HT-29 (cell line): ENCODE results near the gene TGM2. TPM values are rescaled to one million over a fixed set of nuclear protein-coding genes. Genes with fewer than 3 reads are reported as not detected.

Source experiments
- DNase-seq: peaks from one replicate; pipeline ENCODE4 v3.0.0-alpha.2; 2015; ENCODE audit warnings: low spot score
- total RNA-seq: library from RNA; depleted of rRNA; stranded (reverse); fragments of >200 nt; shearing (Covaris generic); gene quantifications from 2 replicates; pipeline ENCODE4 v1.2.3, GENCODE V29; 2014

The TGM2 gene
- total RNA-seq, 1 experiment from 2014 or later = 253 TPM

- DNase-seq = no peak
These were observed 32.1 kb downstream of the TGM2 start for GRCh38 chr20:38132910-38133501.

DNA sequence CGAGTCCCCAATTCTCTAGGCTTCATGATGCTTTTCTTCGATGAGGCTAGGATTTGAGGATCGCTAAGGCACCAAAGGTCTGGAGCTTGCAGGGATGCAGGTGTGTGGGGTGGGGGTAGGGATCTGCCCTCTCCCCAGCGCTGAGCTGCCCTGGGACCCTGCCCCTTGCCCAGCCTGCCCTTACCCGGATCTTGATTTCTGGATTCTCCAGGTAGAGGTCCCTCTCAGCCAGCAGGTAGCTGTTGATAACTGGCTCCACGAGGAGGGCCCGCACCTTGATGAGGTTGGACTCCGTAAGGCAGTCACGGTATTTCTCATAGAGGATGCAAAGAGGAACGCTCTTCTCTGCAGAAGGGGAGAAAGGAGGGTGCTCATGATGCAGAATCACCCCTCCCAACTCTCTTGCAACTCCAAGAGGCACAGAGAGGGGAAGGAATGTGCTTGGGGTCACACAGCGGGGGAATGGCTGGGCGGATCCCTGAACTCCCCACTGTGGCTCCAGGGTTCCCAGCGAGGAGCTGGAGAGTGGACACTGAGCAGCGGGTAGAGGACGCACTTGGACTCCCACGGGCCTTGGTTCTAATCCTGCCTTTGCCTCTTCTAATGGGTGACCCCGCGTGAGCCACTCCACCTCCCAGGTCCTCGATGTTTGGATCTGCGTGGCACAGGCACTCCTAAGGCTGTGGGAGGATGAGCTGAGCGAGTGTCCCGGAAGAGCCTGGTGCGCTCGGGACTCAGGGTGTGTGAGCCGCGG lies 32.7 kb downstream of the TGM2 start:
- no peak for DNase-seq

DNA sequence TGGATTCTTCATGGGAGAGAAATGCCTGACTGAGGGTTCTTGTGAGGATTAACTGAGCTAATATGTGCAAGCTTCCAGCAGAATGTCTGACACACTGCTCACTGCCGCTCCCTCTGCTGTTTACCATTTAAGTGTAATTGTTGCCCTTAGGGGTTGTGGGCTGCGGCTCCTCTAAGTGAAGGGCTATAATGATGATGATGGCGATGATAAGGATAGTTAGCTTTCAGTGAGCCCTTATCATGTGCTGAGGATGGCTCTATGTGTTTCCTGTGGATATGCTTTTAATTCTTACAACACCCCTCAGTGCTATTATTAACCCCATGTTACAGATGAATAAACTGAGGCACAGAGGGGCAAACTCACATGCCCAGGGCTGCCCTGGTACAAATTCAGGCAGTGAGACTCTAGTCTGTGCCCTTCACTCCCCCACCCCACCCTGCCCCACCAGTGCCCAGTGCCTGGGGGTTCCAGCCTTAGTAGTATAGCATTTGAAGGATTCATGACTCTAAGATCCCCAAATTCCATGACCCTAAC lies 33.4 kb downstream of the TGM2 start:
- DNase-seq = no peak

- no peak for DNase-seq
These were observed 34.1 kb downstream of the TGM2 start for GRCh38 chr20:38130687-38131587.

DNA sequence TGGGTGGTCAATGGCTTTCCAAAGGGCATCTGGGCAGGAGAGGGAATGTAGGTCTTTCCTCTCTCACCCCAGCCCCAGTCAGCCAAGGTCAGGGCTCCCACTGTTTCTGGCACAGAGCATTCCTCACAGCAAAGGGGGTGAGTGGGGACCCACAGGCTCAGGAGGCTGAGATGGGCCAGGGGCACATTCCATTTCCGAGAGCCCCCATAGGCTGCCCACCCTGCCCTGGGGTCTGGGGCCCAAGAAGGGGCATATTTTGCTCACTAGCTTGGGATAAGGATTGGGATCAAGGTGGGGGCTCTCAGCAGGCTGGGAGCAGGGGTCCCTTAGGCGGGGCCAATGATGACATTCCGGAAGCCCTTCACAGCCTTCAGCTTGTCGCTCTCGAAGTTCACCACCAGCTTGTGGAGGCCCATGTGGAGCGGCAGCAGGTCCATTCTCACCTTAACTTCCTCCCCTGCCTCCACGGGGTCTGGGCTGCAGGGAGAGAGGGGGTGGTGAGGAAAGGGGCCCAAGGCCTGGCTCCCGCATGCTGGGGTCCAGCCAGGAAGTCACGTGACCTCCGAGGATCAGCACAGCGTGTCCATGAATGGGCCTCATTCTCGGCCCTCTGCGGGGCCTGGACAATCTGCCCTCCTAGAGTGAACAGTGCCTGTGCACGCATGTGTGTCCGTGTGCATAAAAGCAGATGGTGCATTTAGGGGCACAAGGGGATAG lies 35.0 kb downstream of the TGM2 start:
- DNase-seq = no peak

DNA sequence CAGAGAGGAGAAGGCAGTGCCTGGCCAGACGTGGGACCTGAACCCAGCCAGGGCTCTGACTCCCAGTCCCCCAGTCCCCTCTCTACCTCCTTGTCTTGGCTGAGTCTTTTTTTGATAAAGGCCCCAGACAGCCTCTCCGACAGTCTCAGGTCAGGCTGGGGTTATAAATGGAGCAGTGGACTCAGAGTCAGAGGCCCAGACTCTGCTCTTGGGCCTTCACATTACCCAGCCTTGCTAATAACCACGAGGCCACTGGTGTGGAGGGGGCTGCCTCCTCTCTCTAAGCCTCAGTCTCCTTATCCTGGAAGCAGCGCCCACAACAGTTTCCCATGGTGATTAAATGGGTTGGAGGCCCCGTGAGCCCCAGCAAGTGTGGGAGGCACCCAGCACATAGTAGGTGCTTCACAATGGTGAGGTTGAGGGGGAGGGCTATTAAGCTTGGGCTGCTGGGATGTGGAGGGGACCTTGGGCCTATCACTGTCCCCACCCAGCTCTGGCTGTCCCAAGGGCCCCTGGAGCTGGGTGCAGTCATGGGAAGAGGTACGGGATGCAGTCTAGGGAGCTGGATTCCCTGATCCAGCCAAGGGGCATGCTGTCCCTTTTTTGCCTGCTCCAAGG lies 35.7 kb downstream of the TGM2 start:
- no peak for DNase-seq

GRCh38 chr20:38128691-38129090 lies 36.4 kb downstream of the TGM2 start:
- no peak for DNase-seq

- no peak for DNase-seq
These were observed 37.0 kb downstream of the TGM2 start for GRCh38 chr20:38127920-38128528.

DNA sequence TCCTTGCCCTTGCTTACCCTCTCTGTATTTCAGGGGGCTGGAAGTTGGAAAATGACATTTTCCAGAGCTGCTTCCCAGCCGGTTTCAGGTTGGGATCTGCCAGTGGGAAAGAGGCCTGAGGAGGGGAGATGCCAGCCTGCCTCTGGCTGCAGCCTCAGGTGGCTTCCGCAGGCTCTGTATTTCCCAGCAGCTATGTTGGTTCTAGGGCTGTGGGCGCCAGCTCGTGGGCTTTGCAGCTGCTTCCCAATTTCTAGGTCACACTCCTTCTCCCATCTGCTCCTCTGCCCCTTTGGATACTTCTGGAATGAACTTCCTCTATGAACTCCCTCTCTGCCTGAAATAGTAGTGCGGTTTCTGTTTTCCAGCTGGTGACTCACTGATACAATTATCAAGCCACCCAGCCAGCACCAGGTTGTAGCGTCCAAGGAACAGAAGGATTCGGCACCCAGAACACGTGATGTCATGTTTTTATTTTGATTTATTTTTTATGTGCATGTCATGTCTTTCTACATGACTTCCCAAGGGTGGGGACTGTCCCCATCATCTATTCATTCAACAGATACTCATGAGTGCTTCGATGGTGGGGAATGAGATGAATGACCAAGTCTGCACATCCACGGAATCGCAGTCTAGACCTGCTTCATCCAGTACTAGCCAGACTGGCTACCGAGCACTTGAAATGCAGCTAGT lies 38.0 kb downstream of the TGM2 start:
- peak; percentile 91 for DNase-seq

- DNase-seq = peak; percentile 77
These were observed 38.7 kb downstream of the TGM2 start for GRCh38 chr20:38126146-38126921.

DNA sequence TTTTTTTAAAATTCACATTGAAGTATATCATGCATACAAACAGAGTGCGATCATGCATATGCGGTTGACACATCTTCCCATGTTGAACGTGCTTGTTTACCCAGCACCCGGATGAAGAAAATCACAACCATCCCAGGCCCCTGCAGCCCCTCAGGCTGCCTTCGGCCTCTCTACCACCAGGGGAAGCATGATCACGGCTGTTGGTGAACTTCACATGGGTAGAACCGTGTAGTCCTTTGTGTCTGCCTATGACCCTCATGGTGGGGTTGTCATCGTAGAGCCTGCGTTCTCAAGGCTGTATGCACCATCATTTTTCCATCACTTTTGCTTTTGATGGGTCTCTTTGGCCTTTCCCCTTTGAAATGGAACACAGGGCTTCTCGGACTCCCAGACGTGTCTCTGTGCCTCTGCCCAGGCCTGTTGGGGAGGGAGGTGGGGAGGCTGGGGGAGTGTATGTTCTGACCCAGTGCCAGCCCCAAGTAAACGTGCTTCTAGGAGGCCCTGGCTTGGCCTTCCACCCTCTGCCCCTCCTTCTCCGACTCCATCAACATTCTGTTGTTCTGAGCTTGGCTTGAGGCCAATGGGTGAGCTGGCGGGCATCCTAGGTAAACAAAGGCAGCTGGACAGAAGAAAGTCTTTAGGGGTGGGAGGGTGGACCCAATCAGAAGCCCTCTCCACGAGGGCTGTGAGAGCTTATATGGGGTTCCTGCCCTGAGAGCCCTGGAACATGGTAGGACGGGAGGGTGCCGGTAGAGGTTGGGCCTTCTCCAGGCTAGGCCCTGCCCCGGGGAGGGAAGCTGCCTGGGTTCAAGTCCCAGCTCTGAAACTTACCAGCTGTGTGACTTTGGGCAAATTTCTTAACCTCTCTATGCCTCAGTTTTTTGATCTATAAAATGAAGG lies 39.7 kb downstream of the TGM2 start:
- peak; percentile 87 for DNase-seq

DNA sequence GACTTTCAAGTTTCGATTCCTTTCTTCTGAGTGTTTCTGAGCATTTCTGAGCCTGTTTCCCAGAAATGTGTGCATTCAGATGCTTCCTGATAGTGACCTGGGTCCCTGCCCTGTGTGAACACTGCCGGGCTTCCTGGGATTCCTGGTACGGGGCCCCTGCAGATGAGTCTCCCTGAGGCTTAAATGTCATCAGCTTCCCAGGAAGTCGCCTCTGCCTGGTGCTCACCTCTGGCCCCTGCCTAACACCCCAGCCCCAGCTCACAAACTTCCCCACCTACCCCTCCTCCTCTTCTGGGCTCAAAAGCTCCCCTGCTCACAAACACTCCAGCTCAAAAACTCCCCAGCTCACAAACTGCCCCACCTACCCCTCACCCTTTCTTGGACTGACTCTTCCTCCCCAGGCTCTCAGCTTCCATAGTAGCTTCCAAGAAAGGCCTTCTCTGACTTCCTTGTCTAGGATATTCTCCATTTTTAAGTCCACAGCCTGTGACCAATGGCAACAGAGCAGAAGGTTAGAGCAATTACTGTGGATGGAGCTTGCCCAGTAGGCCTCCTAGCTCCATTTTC lies 42.0 kb downstream of the TGM2 start:
- no peak for DNase-seq

- no peak for DNase-seq
These were observed 43.3 kb downstream of the TGM2 start for GRCh38 chr20:38121741-38122140.

- DNase-seq = no peak
These were observed 44.5 kb downstream of the TGM2 start for GRCh38 chr20:38120625-38120988.

- DNase-seq = no peak
These were observed 45.6 kb downstream of the TGM2 start for GRCh38 chr20:38119446-38119845.

- peak; percentile 50 for DNase-seq
These were observed 47.4 kb downstream of the TGM2 start for GRCh38 chr20:38117635-38118034.

DNA sequence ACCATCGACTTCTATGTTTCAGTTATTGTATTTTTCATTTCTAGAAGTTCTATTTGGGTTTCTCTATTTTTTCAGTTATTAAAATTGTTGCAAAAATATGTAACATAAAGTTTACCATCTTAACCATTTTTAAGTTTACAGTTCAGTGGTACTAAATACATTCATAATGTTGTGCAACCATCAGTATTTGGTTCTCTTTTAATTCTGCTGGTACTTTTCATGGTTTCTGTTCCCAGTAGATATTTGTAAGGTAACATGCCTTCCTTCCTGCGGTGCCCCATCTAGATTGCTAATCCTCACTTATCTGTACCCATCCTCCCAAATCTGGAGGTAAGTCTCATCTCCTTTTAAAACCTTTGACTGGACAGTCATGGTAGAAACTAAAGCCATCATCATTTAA lies 47.9 kb downstream of the TGM2 start:
- no peak for DNase-seq
